Right lobe of liver (tissue), 6 donors: ENCODE data around the gene ZNFX1. TPM values are rescaled to one million over a fixed set of nuclear protein-coding genes. Genes with fewer than 3 reads are reported as not detected.
"Not testable (repeated sequence)": the region's sequence is repeated elsewhere in the genome, so short reads cannot be mapped to it uniquely, and the experiment has no call there.

Source experiments
- ATAC-seq, 4 donors: fragments of 200-7000 bp; cut with Tn5 transposase; one replicate each; pipeline ENCODE4 v1.9.1; 2020; ENCODE audit warnings: mild to moderate bottlenecking in 4 of 4, moderate library complexity in 4 of 4
- DNase-seq, 3 donors: peaks; one replicate each; pipeline ENCODE4 v3.0.0-alpha.2; 2020
- H3K27ac ChIP-seq, 3 donors: fragments of 200-600 bp; one replicate each; pipeline ENCODE4 v1.8.0; 2022
- H3K27me3 ChIP-seq, 2 donors: fragments of 200-600 bp; one replicate each; pipeline ENCODE4 v1.8.0; 2022
- H3K36me3 ChIP-seq, 4 donors: fragments of 200-600 bp; sonication (generic) in 1 of 4; one replicate each; pipeline versions ENCODE4 v1.5.1 to v1.8.0; 2017 to 2022; ENCODE audit warnings: control low read depth in 1 of 4
- H3K4me1 ChIP-seq, 4 donors: fragments of 200-600 bp; sonication (generic) in 1 of 4; one replicate each; pipeline versions ENCODE4 v1.5.1 to v1.8.0; 2017 to 2022; ENCODE audit warnings: control low read depth in 1 of 4
- H3K4me3 ChIP-seq, 3 donors: fragments of 200-600 bp; one replicate each; pipeline ENCODE4 v1.8.0; 2022
- H3K9me3 ChIP-seq, 4 donors: fragments of 200-600 bp; sonication (generic) in 1 of 4; one replicate each; pipeline versions ENCODE4 v1.5.1 to v1.8.0; 2017 to 2022; ENCODE audit warnings: control low read depth in 1 of 4
- POLR2A ChIP-seq: fragments of 450-650 bp; IDR thresholded peaks from one replicate; pipeline ENCODE4 v1.6.1; 2017; ENCODE audit warnings: antibody characterized with exemption, mild to moderate bottlenecking
- WGBS: methylation state at CpG from one replicate; pipeline ENCODE4 v1.1.6; 2018; ENCODE audit warnings: low coverage, low lambda C conversion rate; ENCODE audit not compliant: insufficient coverage; ENCODE audit errors: missing lambda C conversion rate; 5-methylcytosine and 5-hydroxymethylcytosine counted together
- intact Hi-C, 2 donors: fragments of 100-400 bp; cut with DNase I; formaldehyde crosslinking; loops; one replicate each; pipeline versions ENCODE4 v1.11.2 to v1.14.1; 2022
- total RNA-seq, 6 experiments: library from RNA; depleted of rRNA in 2 of 6; stranded (reverse); fragments of >200 nt in 2 of 6; fragmentation: NEBNext Ultra II Directional in 3 of 6; extraction: Animal tissue kit (Norgen Biotek cat#: 25700) in 3 of 6; gene quantifications; one replicate each; pipeline versions ENCODE4 v1.1.0 to v1.2.4, GENCODE V29; 2016 to 2023
- TF ChIP-seq, protein P1 (sequence below), 4 donors: fragments of 200-600 bp in 3 of 4; fragments of 450-650 bp in 1 of 4; IDR thresholded peaks; one replicate each; pipeline versions ENCODE4 v1.5.1 to v1.8.0; 2016 to 2022; ENCODE audit warnings: antibody characterized with exemption in 4 of 4, mild to moderate bottlenecking in 2 of 4
- donor health status: DM: no; HTN: yes; CAD: no.
- donor health status: DM: no; HTN: no; CAD: no.
- donor health status: DM: no; HTN: no; CAD: no.
- donor health status: DM: no; HTN: yes; CAD: no.
- donor health status: DM: no; HTN: yes; CAD: no.

ZNFX1 gene
- total RNA-seq, 6 experiments from 2014 or later = 9.3 to 17.5 (median 13.9) TPM

DNA sequence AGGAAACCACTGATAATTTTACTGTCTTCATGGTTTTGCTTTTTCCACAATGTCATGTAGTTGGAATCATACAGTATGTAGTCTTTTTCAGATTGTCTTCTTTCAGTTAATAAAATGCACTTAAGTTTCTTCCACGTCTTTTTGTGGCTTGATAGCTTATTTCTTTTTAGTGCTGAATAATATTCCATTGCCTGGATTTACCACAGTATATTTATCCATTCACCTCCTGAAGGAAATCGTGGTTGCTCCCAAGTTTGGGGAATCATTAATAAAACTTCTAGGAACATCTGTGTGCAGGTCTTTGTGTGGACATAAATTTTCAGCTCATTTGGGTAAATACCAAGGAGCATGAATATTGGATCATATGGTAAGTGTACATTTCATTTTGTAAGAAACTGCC lies 38.8 kb upstream of the ZNFX1 start:
- Histone ChIP-seq H3K27me3 (peaks cover 0 to 14% of the 10 kb centered on the region in 2 donors), H3K36me3 (no peaks in the 10 kb centered on the region), H3K9me3 (no peaks in the 10 kb centered on the region), H3K4me3 (no peak overlapping the region), H3K27ac (no peak overlapping the region), H3K4me1 (peaks cover 0 to 10% (median 0%) of the 10 kb centered on the region in 4 donors)
- WGBS = 32% methylated on average over 2 of the region's 2 CpGs
- ATAC-seq = no peak
- intact Hi-C loops = no loop called here
- DNase-seq = no peak
- no peak for TF ChIP-seq POLR2A
- TF ChIP-seq, protein P1, sequence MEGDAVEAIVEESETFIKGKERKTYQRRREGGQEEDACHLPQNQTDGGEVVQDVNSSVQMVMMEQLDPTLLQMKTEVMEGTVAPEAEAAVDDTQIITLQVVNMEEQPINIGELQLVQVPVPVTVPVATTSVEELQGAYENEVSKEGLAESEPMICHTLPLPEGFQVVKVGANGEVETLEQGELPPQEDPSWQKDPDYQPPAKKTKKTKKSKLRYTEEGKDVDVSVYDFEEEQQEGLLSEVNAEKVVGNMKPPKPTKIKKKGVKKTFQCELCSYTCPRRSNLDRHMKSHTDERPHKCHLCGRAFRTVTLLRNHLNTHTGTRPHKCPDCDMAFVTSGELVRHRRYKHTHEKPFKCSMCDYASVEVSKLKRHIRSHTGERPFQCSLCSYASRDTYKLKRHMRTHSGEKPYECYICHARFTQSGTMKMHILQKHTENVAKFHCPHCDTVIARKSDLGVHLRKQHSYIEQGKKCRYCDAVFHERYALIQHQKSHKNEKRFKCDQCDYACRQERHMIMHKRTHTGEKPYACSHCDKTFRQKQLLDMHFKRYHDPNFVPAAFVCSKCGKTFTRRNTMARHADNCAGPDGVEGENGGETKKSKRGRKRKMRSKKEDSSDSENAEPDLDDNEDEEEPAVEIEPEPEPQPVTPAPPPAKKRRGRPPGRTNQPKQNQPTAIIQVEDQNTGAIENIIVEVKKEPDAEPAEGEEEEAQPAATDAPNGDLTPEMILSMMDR (IDR thresholded peaks at IDR 0.05) = no peak

DNA sequence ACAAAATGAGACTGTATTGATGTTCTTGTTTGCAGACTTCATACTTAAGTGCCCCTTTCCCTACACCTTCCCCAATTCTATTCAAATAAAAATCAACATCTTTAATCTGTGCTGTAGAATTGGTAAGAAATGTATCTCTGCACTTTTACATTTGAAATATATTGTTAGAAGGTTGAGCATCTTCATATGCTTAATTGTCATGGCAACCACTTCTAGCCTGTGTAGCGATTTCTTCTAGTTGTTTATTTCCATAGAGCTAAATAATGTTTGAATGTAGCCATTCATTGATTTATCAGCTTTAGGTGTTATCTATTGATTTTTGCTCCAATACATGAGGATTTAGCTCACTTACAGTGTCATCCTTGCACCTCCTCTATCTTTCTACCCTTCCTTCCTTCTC lies 37.7 kb upstream of the ZNFX1 start:
- TF ChIP-seq, protein P1 (IDR thresholded peaks at IDR 0.05) = no peak
- no peak for TF ChIP-seq POLR2A
- Histone ChIP-seq H3K36me3 (no peaks in the 10 kb centered on the region), H3K9me3 (no peaks in the 10 kb centered on the region), H3K27me3 (peaks cover 0 to 14% of the 10 kb centered on the region in 2 donors), H3K27ac (no peak overlapping the region), H3K4me3 (no peak overlapping the region), H3K4me1 (peaks cover 0 to 10% (median 0%) of the 10 kb centered on the region in 4 donors)
- ATAC-seq (no peak), DNase-seq (no peak)
- intact Hi-C loops = no loop called here
- WGBS = 67% methylated on average over 1 of the region's 1 CpG

DNA sequence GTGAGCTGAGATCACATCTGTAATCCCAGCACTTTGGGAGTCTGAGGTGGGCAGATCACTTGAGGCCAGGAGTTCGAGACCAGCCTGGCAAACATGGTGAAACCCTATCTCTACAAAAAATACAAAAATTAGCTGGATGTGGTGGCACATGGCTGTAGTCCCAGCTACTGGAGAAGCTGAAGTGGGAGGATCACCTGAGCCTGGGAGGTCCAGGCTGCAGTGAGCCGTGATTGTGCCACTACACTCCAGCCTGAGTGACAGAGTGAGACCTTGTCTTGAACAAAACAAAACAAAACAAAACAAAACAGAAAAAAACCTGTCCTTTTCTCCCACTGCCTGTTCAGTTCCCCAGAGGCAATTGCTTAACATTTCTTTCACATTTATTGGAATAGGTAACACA lies 36.2 kb upstream of the ZNFX1 start:
- H3K27me3 ChIP-seq, H3K27ac ChIP-seq, H3K36me3 ChIP-seq, H3K4me3 ChIP-seq, H3K4me1 ChIP-seq, intact Hi-C loops, ATAC-seq, DNase-seq, H3K9me3 ChIP-seq: not testable (repeated sequence)
- WGBS = 75% methylated on average over 2 of the region's 2 CpGs

DNA sequence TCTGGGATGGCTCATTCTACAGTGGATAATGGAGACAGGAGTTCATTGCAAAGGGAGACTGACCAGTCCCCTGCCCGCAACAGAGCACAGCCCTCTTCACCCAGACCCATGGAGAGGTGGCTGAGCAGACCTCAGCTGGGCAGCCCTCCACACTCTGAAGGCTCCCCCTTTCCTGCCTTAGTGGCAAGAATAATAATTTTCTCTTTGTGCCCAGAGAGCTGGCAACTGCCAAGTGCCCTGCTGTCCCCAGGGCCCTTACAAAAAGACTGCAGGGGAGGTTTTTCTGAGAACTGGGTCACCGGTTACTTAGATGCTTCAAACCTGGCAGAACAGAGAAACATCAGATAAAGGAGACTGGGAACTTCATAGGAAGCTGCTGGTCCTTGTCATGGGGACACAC lies 35.4 kb upstream of the ZNFX1 start:
- peaks cover 0 to 2% (median 0%) of the 10 kb centered on the region in 4 donors for H3K4me1 ChIP-seq
- WGBS = no CpG with 5 or more reads among the region's 2 CpGs
- TF ChIP-seq, protein P1 (IDR thresholded peaks at IDR 0.05) = no peak
- no peak for TF ChIP-seq POLR2A

DNA sequence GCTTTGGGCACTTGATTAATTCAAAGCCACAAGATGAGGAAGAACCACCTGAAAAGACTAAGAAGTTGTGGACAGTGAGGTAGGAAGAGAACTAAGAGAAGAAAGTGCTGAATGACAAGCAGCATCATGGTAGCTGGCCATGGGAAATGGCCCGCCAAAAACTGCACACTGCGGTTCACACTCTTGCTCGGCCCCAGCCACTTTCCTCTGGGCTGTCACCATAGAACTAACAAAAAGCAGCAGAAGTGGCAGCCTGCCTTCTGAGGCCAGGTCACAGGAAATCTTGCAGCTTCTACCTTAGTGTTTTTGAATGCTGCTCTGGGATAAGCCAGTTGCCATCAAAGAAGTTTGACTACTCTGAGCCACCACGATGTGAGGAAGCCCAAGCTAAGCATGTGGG lies 34.8 kb upstream of the ZNFX1 start:
- TF ChIP-seq, protein P1 (IDR thresholded peaks at IDR 0.05) = no peak
- TF ChIP-seq POLR2A = no peak
- DNase-seq (no peak), ATAC-seq (no peak)
- H3K4me3 ChIP-seq = no peak overlapping the region
- H3K9me3 ChIP-seq = no peaks in the 10 kb centered on the region
- no peaks in the 10 kb centered on the region for H3K27me3 ChIP-seq
- intact Hi-C loops = no loop called here
- no peaks in the 10 kb centered on the region for H3K4me1 ChIP-seq
- no peaks in the 10 kb centered on the region for H3K36me3 ChIP-seq
- 80% methylated on average over 4 of the region's 4 CpGs for WGBS
- no peak overlapping the region for H3K27ac ChIP-seq

More for the DNA sequence above, 35.4 kb upstream of the ZNFX1 start:
- Histone ChIP-seq H3K9me3 (no peaks in the 10 kb centered on the region), H3K27ac (no peak overlapping the region), H3K4me3 (no peak overlapping the region), H3K36me3 (no peaks in the 10 kb centered on the region), H3K27me3 (no peaks in the 10 kb centered on the region)
- ATAC-seq (no peak), DNase-seq (no peak)
- intact Hi-C loops = no loop called here
